ENCODE measurements around the gene CFAP119. TPM values are rescaled to one million over a fixed set of nuclear protein-coding genes. Genes with fewer than 3 reads are reported as not detected.

The CFAP119 gene
- total and polyA plus RNA-seq, 4 donors: 0.33 to 2.7 (median 1.2) TPM

DNA sequence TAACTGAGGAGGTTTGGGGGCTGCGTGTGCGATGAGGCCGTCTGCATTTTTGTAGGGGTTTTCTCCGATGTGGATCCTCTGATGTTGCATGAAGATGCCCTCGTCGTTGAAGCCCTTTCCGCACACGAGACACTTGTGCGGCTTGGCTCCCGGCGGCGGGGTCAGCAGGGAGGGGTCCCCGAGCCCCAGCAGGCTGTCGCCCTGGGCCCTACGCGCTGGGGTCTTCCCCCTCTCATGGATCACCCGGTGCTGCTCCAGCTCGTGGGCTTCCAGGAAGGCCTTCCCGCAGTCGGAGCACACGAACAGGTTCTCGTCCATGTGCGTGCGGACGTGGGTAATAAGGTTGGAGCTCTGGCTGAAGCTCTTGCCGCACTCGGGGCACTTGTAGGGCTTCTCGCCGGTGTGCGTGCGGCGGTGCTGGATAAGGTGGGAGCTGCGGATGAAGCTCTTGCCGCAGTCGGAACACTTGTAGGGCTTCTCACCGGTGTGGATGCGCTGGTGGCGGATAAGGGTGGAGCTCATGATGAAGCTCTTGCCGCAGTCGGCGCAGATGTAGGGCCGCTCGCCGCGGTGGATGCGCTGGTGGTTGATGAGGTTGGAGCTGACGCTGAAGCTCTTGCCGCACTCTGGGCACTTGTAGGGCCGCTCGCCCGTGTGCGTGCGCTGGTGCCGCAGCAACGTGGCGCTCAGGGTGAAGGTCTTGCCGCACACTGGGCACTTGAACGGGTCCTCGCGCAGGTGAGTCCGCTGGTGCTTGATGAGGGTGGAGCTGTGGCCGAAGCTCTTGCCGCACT is 20.8 kb upstream of the CFAP119 start:
- TF ChIP-seq, protein P1, sequence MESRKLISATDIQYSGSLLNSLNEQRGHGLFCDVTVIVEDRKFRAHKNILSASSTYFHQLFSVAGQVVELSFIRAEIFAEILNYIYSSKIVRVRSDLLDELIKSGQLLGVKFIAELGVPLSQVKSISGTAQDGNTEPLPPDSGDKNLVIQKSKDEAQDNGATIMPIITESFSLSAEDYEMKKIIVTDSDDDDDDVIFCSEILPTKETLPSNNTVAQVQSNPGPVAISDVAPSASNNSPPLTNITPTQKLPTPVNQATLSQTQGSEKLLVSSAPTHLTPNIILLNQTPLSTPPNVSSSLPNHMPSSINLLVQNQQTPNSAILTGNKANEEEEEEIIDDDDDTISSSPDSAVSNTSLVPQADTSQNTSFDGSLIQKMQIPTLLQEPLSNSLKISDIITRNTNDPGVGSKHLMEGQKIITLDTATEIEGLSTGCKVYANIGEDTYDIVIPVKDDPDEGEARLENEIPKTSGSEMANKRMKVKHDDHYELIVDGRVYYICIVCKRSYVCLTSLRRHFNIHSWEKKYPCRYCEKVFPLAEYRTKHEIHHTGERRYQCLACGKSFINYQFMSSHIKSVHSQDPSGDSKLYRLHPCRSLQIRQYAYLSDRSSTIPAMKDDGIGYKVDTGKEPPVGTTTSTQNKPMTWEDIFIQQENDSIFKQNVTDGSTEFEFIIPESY (IDR thresholded peaks at IDR 0.05): no peak
- TF ChIP-seq RXRA (IDR thresholded peaks at IDR 0.05) (no peak), HNF4G (IDR thresholded peaks at IDR 0.05) (no peak), RAD21 (IDR thresholded peaks at IDR 0.05) (no peak), TAF1 (conservative IDR thresholded peaks at IDR 0.05) (no peak), FOXA1 (IDR thresholded peaks at IDR 0.05) (no peak), FOXA2 (IDR thresholded peaks at IDR 0.05) (no peak), JUND (IDR thresholded peaks at IDR 0.05) (no peak), GABPA (IDR thresholded peaks at IDR 0.05 in 1 of 2, conservative IDR thresholded peaks at IDR 0.05 in 1 of 2) (no peak), NR2F2 (IDR thresholded peaks at IDR 0.05) (no peak), YY1 (IDR thresholded peaks at IDR 0.05) (no peak), HNF4A (conservative IDR thresholded peaks at IDR 0.05) (no peak), SP1 (IDR thresholded peaks at IDR 0.05) (no peak)
- TF ChIP-seq, protein P2, sequence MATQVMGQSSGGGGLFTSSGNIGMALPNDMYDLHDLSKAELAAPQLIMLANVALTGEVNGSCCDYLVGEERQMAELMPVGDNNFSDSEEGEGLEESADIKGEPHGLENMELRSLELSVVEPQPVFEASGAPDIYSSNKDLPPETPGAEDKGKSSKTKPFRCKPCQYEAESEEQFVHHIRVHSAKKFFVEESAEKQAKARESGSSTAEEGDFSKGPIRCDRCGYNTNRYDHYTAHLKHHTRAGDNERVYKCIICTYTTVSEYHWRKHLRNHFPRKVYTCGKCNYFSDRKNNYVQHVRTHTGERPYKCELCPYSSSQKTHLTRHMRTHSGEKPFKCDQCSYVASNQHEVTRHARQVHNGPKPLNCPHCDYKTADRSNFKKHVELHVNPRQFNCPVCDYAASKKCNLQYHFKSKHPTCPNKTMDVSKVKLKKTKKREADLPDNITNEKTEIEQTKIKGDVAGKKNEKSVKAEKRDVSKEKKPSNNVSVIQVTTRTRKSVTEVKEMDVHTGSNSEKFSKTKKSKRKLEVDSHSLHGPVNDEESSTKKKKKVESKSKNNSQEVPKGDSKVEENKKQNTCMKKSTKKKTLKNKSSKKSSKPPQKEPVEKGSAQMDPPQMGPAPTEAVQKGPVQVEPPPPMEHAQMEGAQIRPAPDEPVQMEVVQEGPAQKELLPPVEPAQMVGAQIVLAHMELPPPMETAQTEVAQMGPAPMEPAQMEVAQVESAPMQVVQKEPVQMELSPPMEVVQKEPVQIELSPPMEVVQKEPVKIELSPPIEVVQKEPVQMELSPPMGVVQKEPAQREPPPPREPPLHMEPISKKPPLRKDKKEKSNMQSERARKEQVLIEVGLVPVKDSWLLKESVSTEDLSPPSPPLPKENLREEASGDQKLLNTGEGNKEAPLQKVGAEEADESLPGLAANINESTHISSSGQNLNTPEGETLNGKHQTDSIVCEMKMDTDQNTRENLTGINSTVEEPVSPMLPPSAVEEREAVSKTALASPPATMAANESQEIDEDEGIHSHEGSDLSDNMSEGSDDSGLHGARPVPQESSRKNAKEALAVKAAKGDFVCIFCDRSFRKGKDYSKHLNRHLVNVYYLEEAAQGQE (IDR thresholded peaks at IDR 0.05): no peak
- TF ChIP-seq, protein P3, sequence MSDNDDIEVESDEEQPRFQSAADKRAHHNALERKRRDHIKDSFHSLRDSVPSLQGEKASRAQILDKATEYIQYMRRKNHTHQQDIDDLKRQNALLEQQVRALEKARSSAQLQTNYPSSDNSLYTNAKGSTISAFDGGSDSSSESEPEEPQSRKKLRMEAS (IDR thresholded peaks at IDR 0.05): no peak
- Histone ChIP-seq H3K36me3 (ENCODE audit: control insufficient read depth in 4 of 4, insufficient read depth in 3 of 4, low read depth in 1 of 4, low read length in 3 of 4) (peaks cover 0 to 17% (median 4%) of the 10 kb centered on the region in 4 donors), H3K4me3 (ENCODE audit: low read depth in 1 of 3, low read length in 3 of 3) (no peak overlapping the region), H3K9ac (ENCODE audit: low read depth in 1 of 2, low read length in 2 of 2) (no peak overlapping the region), H3K27ac (ENCODE audit: low read depth in 1 of 2, low read length in 2 of 2) (no peak overlapping the region), H3K9me3 (ENCODE audit: control insufficient read depth in 4 of 4, low read length in 3 of 4) (no peaks in the 10 kb centered on the region), H3K27me3 (ENCODE audit: control insufficient read depth in 4 of 4, insufficient read depth in 4 of 4, low read length in 3 of 4) (no peaks in the 10 kb centered on the region), H3K4me1 (ENCODE audit: control insufficient read depth in 4 of 4, insufficient read depth in 4 of 4, low read length in 3 of 4) (peaks cover 5 to 19% (median 9%) of the 10 kb centered on the region in 4 donors)
- no peak for DNase-seq (ENCODE audit: low spot score)
- 97% methylated on average over 63 of the region's 63 CpGs for WGBS

DNA sequence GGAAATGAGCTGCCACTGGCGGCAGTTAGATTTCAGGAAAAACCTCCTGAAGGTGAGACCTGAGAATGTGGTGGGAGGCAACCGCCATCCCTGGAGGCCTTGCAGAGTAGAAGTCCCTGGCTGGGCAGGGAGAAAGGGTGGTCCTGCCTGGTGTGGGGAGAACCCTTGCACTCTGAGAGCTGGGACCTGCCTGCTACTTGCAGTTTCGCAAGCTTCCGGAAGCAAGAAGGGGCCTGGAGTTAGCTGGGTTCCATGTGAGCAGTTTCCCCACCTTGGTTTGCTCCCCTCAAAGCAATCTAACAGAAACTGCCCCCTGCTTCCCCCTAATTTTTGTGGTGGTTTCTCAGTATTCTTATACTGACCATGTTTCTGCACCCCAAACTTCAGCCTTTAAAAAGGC is 18.7 kb upstream of the CFAP119 start:
- peaks cover 0 to 17% (median 4%) of the 10 kb centered on the region in 4 donors for H3K36me3 ChIP-seq (ENCODE audit: control insufficient read depth in 4 of 4, insufficient read depth in 3 of 4, low read depth in 1 of 4, low read length in 3 of 4)
- WGBS: 82% methylated on average over 4 of the region's 4 CpGs
- H3K9me3 ChIP-seq (ENCODE audit: control insufficient read depth in 4 of 4, low read length in 3 of 4): no peaks in the 10 kb centered on the region
- DNase-seq (ENCODE audit: low spot score): no peak
- H3K4me3 ChIP-seq (ENCODE audit: low read depth in 1 of 3, low read length in 3 of 3): no peak overlapping the region
- no peak overlapping the region for H3K9ac ChIP-seq (ENCODE audit: low read depth in 1 of 2, low read length in 2 of 2)
- peaks cover 0 to 7% (median 0%) of the 10 kb centered on the region in 4 donors for H3K4me1 ChIP-seq (ENCODE audit: control insufficient read depth in 4 of 4, insufficient read depth in 4 of 4, low read length in 3 of 4)
- TF ChIP-seq RXRA (IDR thresholded peaks at IDR 0.05) (no peak), HNF4G (IDR thresholded peaks at IDR 0.05) (no peak), JUND (IDR thresholded peaks at IDR 0.05) (no peak), HNF4A (conservative IDR thresholded peaks at IDR 0.05) (no peak), YY1 (IDR thresholded peaks at IDR 0.05) (no peak)
- TF ChIP-seq, protein P1 (IDR thresholded peaks at IDR 0.05): no peak
- no peak overlapping the region for H3K27ac ChIP-seq (ENCODE audit: low read depth in 1 of 2, low read length in 2 of 2)
- no peaks in the 10 kb centered on the region for H3K27me3 ChIP-seq (ENCODE audit: control insufficient read depth in 4 of 4, insufficient read depth in 4 of 4, low read length in 3 of 4)
